H1 (cell line): Measurements from ENCODE around the gene DAPK1. TPM values are rescaled to one million over a fixed set of nuclear protein-coding genes. Genes with fewer than 3 reads are reported as not detected.

Source experiments
- CTCF ChIA-PET: fragments of 300-600 bp; sonication (Branson Sonifier 250); formaldehyde crosslinking; loops from one replicate; lab custom pipeline; 2021; ENCODE audit not compliant: partially characterized antibody; lab: Charles Lee
- POLR2A ChIA-PET: fragments of 300-600 bp; sonication (Branson Sonifier 250); formaldehyde crosslinking; loops from one replicate; lab custom pipeline; 2021; ENCODE audit warnings: inconsistent platforms; ENCODE audit not compliant: partially characterized antibody; lab: Charles Lee
- DNase-seq, 2 experiments: peaks; one replicate each; pipeline versions ENCODE4 v3.0.0 to v3.0.0-alpha.2; 2010 to 2022; ENCODE audit warnings: low spot score in 2 of 2, low read depth in 1 of 2, mixed read lengths in 1 of 2
- FAIRE-seq: peaks from 2 replicates; lab custom pipeline; 2011; peaks lifted over from hg19 to GRCh38; lab: Jason Lieb, UNC
- H2AFZ ChIP-seq: 2 replicates; pipeline ENCODE4 v1.8.1; 2012; ENCODE audit warnings: low read length, inconsistent platforms
- H2AK5ac ChIP-seq: 2 replicates; pipeline ENCODE4 v1.6.1; 2013; ENCODE audit warnings: low read depth, low read length
- H2BK120ac ChIP-seq: replicated peaks from 2 replicates; pipeline ENCODE3; 2013; ENCODE audit warnings: low read depth, low read length, inconsistent platforms
- H2BK12ac ChIP-seq: 2 replicates; pipeline ENCODE4 v1.6.1; 2013; ENCODE audit warnings: low read depth, low read length
- H2BK15ac ChIP-seq: 2 replicates; pipeline ENCODE4 v1.6.1; 2013; ENCODE audit warnings: low read length
- H2BK20ac ChIP-seq: 2 replicates; pipeline ENCODE4 v1.6.1; 2013; ENCODE audit warnings: low read length
- H2BK5ac ChIP-seq: 2 replicates; pipeline ENCODE4 v1.6.1; 2013; ENCODE audit warnings: low read depth, low read length
- H3K14ac ChIP-seq: 2 replicates; pipeline ENCODE4 v1.6.1; 2013; ENCODE audit warnings: inconsistent platforms; ENCODE audit not compliant: insufficient read length
- H3K18ac ChIP-seq: 2 replicates; pipeline ENCODE4 v1.6.1; 2013; ENCODE audit warnings: low read length; ENCODE audit errors: extremely low read depth
- H3K23ac ChIP-seq: 2 replicates; pipeline ENCODE4 v1.6.1; 2013; ENCODE audit warnings: inconsistent platforms; ENCODE audit not compliant: insufficient read length
- H3K23me2 ChIP-seq: 2 replicates; pipeline ENCODE4 v1.6.1; 2013; ENCODE audit warnings: low read depth, low read length
- H3K27ac ChIP-seq: 2 replicates; pipeline ENCODE4 v1.6.1; 2011; ENCODE audit warnings: low read depth, low read length, inconsistent platforms
- H3K27me3 ChIP-seq, 4 experiments: replicated peaks in 1 of 4; 1 replicate in 1 of 4; 2 replicates in 3 of 4; pipeline versions ENCODE4 v1.6.1 to v1.8.1; 2011 to 2013; ENCODE audit warnings: low read length in 3 of 4, mild to moderate bottlenecking in 3 of 4, inconsistent platforms in 2 of 4, mixed read lengths in 2 of 4, moderate library complexity in 1 of 4; ENCODE audit not compliant: control insufficient read depth in 3 of 4, insufficient read depth in 3 of 4; ENCODE audit errors: extremely low read depth in 1 of 4
- H3K36me3 ChIP-seq, 4 experiments: 2 replicates each; pipeline versions ENCODE4 v1.6.1 to v1.8.1; 2011 to 2013; ENCODE audit warnings: mild to moderate bottlenecking in 4 of 4, low read length in 3 of 4, moderate library complexity in 2 of 4, control low read depth in 1 of 4, inconsistent platforms in 1 of 4; ENCODE audit not compliant: insufficient read depth in 4 of 4, control insufficient read depth in 2 of 4
- H3K4ac ChIP-seq: replicated peaks from 2 replicates; pipeline ENCODE3; 2013; ENCODE audit warnings: low read length, low read depth, mixed read lengths, inconsistent platforms; ENCODE audit not compliant: insufficient read length
- H3K4me1 ChIP-seq, 4 experiments: replicated peaks in 1 of 4; 1 replicate in 1 of 4; 2 replicates in 3 of 4; pipeline versions ENCODE4 v1.6.1 to v1.8.1; 2011 to 2013; ENCODE audit warnings: low read length in 3 of 4, inconsistent platforms in 2 of 4, mixed read lengths in 1 of 4; ENCODE audit not compliant: insufficient read depth in 4 of 4, control insufficient read depth in 3 of 4
- H3K4me2 ChIP-seq, 2 experiments: 2 replicates each; pipeline versions ENCODE4 v1.6.1 to v1.8.1; 2011 to 2013; ENCODE audit warnings: low read depth in 2 of 2, low read length in 2 of 2, control low read depth in 1 of 2, inconsistent platforms in 1 of 2, mild to moderate bottlenecking in 1 of 2; ENCODE audit not compliant: insufficient read depth in 1 of 2
- H3K4me3 ChIP-seq, 4 experiments: fragments of 200-600, 300-600 bp in 1 of 4; sonication (generic), shearing (Covaris generic), sonication (Bioruptor Twin) in 1 of 4; 2 replicates each; pipeline versions ENCODE4 v1.5.1 to v1.8.1; 2011 to 2016; ENCODE audit warnings: low read length in 4 of 4, low read depth in 3 of 4, control low read depth in 2 of 4, inconsistent platforms in 2 of 4, mild to moderate bottlenecking in 2 of 4, mixed read lengths in 1 of 4, moderate library complexity in 1 of 4; ENCODE audit not compliant: insufficient read depth in 2 of 4; ENCODE audit errors: extremely low read depth in 1 of 4
- H3K56ac ChIP-seq: replicated peaks from 2 replicates; pipeline ENCODE3; 2013; ENCODE audit warnings: low read depth, mild to moderate bottlenecking, mixed read lengths, low read length, inconsistent platforms; ENCODE audit not compliant: insufficient read length
- H3K79me1 ChIP-seq: 2 replicates; pipeline ENCODE4 v1.6.1; 2013; ENCODE audit warnings: low read depth, low read length, control low read depth
- H3K79me2 ChIP-seq, 2 experiments: 2 replicates each; pipeline versions ENCODE4 v1.6.1 to v1.8.1; 2012 to 2013; ENCODE audit warnings: low read length in 2 of 2, mild to moderate bottlenecking in 2 of 2, inconsistent platforms in 1 of 2; ENCODE audit not compliant: insufficient read depth in 2 of 2, control insufficient read depth in 1 of 2
- H3K9ac ChIP-seq, 4 experiments: replicated peaks in 1 of 4; 1 replicate in 1 of 4; 2 replicates in 3 of 4; pipeline versions ENCODE4 v1.6.1 to v1.8.1; 2011 to 2013; ENCODE audit warnings: low read depth in 3 of 4, low read length in 3 of 4, control low read depth in 2 of 4, mild to moderate bottlenecking in 2 of 4, moderate library complexity in 2 of 4, inconsistent platforms in 1 of 4; ENCODE audit errors: extremely low read depth in 1 of 4
- H3K9me3 ChIP-seq, 2 experiments: 2 replicates each; pipeline versions ENCODE4 v1.6.1 to v1.8.1; 2012 to 2013; ENCODE audit warnings: mild to moderate bottlenecking in 2 of 2, moderate library complexity in 2 of 2, control low read depth in 1 of 2, inconsistent platforms in 1 of 2, low read depth in 1 of 2, low read length in 1 of 2, mixed read lengths in 1 of 2; ENCODE audit not compliant: insufficient read depth in 2 of 2
- H4K20me1 ChIP-seq, 2 experiments: replicated peaks in 1 of 2; 2 replicates each; pipeline versions ENCODE3 to v1.8.1; 2011 to 2013; ENCODE audit warnings: inconsistent platforms in 2 of 2, low read length in 2 of 2, mild to moderate bottlenecking in 1 of 2; ENCODE audit not compliant: insufficient read depth in 2 of 2, control insufficient read depth in 1 of 2
- H4K5ac ChIP-seq: 2 replicates; pipeline ENCODE4 v1.6.1; 2013; ENCODE audit warnings: low read length, low read depth, mixed read lengths, inconsistent platforms; ENCODE audit not compliant: insufficient read length
- H4K8ac ChIP-seq: 2 replicates; pipeline ENCODE4 v1.8.0; 2013; ENCODE audit warnings: mild to moderate bottlenecking, moderate library complexity, low read length, inconsistent platforms; ENCODE audit not compliant: insufficient read depth; ENCODE audit errors: extremely low read depth
- H4K91ac ChIP-seq: replicated peaks from 2 replicates; pipeline ENCODE3; 2013; ENCODE audit warnings: low read length, mixed read lengths, inconsistent platforms; ENCODE audit not compliant: insufficient read length
- ATF2 ChIP-seq: IDR thresholded peaks from 2 replicates; pipeline ENCODE4 v1.6.1; 2012; ENCODE audit warnings: low read length, inconsistent platforms
- ATF3 ChIP-seq: IDR thresholded peaks from 2 replicates; pipeline ENCODE4 v1.6.1; 2011; ENCODE audit warnings: low read depth, mild to moderate bottlenecking, low read length; ENCODE audit not compliant: insufficient read depth
- CHD1 ChIP-seq: IDR thresholded peaks from 2 replicates; pipeline ENCODE4 v1.6.1; 2012; ENCODE audit warnings: low read depth, low read length, improper control_type of control experiment
- CHD2 ChIP-seq: IDR thresholded peaks from 2 replicates; pipeline ENCODE4 v1.6.1; 2012; ENCODE audit warnings: low read length, improper control_type of control experiment
- GABPA ChIP-seq: IDR thresholded peaks from 2 replicates; pipeline ENCODE4 v1.6.1; 2011; ENCODE audit warnings: mild to moderate bottlenecking, low read length, moderate library complexity, borderline replicate concordance; ENCODE audit not compliant: insufficient read depth
- KDM5A ChIP-seq: fragments of 200-600 bp; IDR thresholded peaks from 2 replicates; pipeline ENCODE4 v1.7.1; 2012; ENCODE audit warnings: mild to moderate bottlenecking, low read length, inconsistent platforms, mixed read lengths
- MAX ChIP-seq: IDR thresholded peaks from 2 replicates; pipeline ENCODE4 v1.6.1; 2012; ENCODE audit warnings: inconsistent platforms
- SRF ChIP-seq: IDR thresholded peaks from 2 replicates; pipeline ENCODE4 v1.6.1; 2011; ENCODE audit warnings: mild to moderate bottlenecking, low read depth, low read length, moderate library complexity
- TAF7 ChIP-seq: optimal IDR thresholded peaks from 2 replicates; pipeline ENCODE3; 2011; ENCODE audit warnings: low read depth, mild to moderate bottlenecking, inconsistent platforms, low read length, moderate library complexity, borderline replicate concordance
- TBP ChIP-seq: IDR thresholded peaks from 2 replicates; pipeline ENCODE4 v1.6.1; 2011; ENCODE audit warnings: low read depth, low read length, improper control_type of control experiment
- TCF12 ChIP-seq: IDR thresholded peaks from 2 replicates; pipeline ENCODE4 v1.6.1; 2011; ENCODE audit warnings: low read depth, mild to moderate bottlenecking, low read length
- WGBS, 2 experiments: shearing (Covaris generic) in 1 of 2; methylation state at CpG; one replicate each; pipeline versions ENCODE4 v1.1.6 to v1.1.7; 2013 to 2015; ENCODE audit warnings: low lambda C conversion rate in 2 of 2, mixed read lengths in 2 of 2, inconsistent platforms in 1 of 2, low coverage in 1 of 2, missing lambda C conversion rate in 1 of 2; ENCODE audit not compliant: insufficient replicate concordance in 2 of 2, insufficient coverage in 1 of 2, insufficient read length in 1 of 2; ENCODE audit errors: extremely low coverage in 1 of 2, missing lambda C conversion rate in 1 of 2; 5-methylcytosine and 5-hydroxymethylcytosine counted together
- polyA plus RNA-seq, 7 experiments: library from polyadenylated mRNA; depleted of rRNA in 3 of 7; stranded (reverse) in 5 of 7; unstranded in 2 of 7; fragments of >200 nt in 5 of 7; fragments of 200-250 nt in 2 of 7; gene quantifications; 1 replicate in 5 of 7; 2 replicates in 1 of 7; 4 replicates in 1 of 7; pipeline versions ENCODE4 v1.2.1 to v1.2.3, GENCODE V29; 2011 to 2013; ENCODE audit warnings: missing spikeins in 2 of 7, mixed read lengths in 2 of 7
- total RNA-seq: library from RNA; stranded (reverse); fragmentation: NEBNext Ultra II Directional; extraction: Animal tissue kit (Norgen Biotek cat#: 25700); gene quantifications from 2 replicates; pipeline ENCODE4 v1.2.1, GENCODE V29; 2021

The DAPK1 gene
- total and polyA plus RNA-seq, 2 of the 8 experiments (the other 6 are each of a cell fraction or from before 2014, with no cell fraction given) = 62.4 to 131 TPM

- Histone ChIP-seq H2BK120ac (no peak overlapping the region), H2AFZ (no peak overlapping the region), H3K23me2 (peaks cover 15% of the 10 kb centered on the region), H3K56ac (no peak overlapping the region), H2BK12ac (no peak overlapping the region), H2BK5ac (no peak overlapping the region), H4K20me1 (peaks cover 0 to 2% of the 10 kb centered on the region in 2 experiments), H4K8ac (no peak overlapping the region), H4K5ac (no peak overlapping the region), H3K27ac (no peak overlapping the region), H4K91ac (no peak overlapping the region), H3K4ac (no peak overlapping the region), H3K36me3 (peaks cover 0 to 7% (median 0%) of the 10 kb centered on the region in 4 experiments; a peak in 2 of 8 replicates), H3K79me1 (no peaks in the 10 kb centered on the region), H3K23ac (no peak overlapping the region), H3K4me3 (no peak overlapping the region), H3K4me2 (no peak overlapping the region), H3K27me3 (no peaks in the 10 kb centered on the region; a peak in 1 of 7 replicates), H3K18ac (no peak overlapping the region), H2AK5ac (no peak overlapping the region), H3K79me2 (peaks cover 3 to 26% of the 10 kb centered on the region in 2 experiments; a peak in 3 of 4 replicates), H3K14ac (no peak overlapping the region), H3K9ac (no peak overlapping the region), H3K9me3 (no peaks in the 10 kb centered on the region), H2BK15ac (no peak overlapping the region), H3K4me1 (peaks cover 0 to 5% (median 3%) of the 10 kb centered on the region in 4 experiments; a peak in 5 of 7 replicates), H2BK20ac (no peak overlapping the region)
- 78% methylated on average over 2 of the region's 2 CpGs; no CpG with 5 or more reads in 1 of the 2 experiments for WGBS, 2 experiments
- DNase-seq (no peak), FAIRE-seq (no peak)
- CTCF ChIA-PET = interaction anchor here (1.0 to 1.7 kb wide), 7 partner anchors 51 to 189 kb away, joined by 3 to 5 read pairs (median 4); no protein-coding TSS in a partner anchor
- POLR2A ChIA-PET = no interaction called here
- TF ChIP-seq GABPA = no peak
- no peak for TF ChIP-seq CHD2
- no peak for TF ChIP-seq KDM5A
- TF ChIP-seq TBP = no peak
- TF ChIP-seq ATF2 = no peak
- no peak for TF ChIP-seq MAX
- TF ChIP-seq CHD1 = no peak
- TF ChIP-seq TCF12 = no peak
- no peak for TF ChIP-seq ATF3
- no peak for TF ChIP-seq TAF7
- TF ChIP-seq SRF = no peak
Observed at GRCh38 chr9:87494970-87495471, 2.6 kb upstream of the DAPK1 start.
